ENCODE results near the gene CTTNBP2. TPM values are rescaled to one million over a fixed set of nuclear protein-coding genes. Genes with fewer than 3 reads are reported as not detected.

CTTNBP2 gene
- total RNA-seq (under 1 TPM in 3 of 5 donors, not detected in 2; 0.06 to 0.61 (median 0.16) TPM), total RNA-seq (0 to 0.51 (median 0.04) reads per million in 29 experiments)
- not detected for total RNA-seq (2013)

GRCh38 chr7:117873310-117874190 lies at the start of gene CTTNBP2:
CTTNBP2 (minus strand) TSS chr7:117873441; CDS start chr7:117873415, 26 bp downstream.
- ChIA-PET POLR2A (no interaction called here), CTCF (no interaction called here)
- H3K27ac ChIP-seq (ENCODE audit: low read length), result no peak within 1 kb of the TSS
- peaks cover 36 to 51% of the 10 kb centered on the region in 2 donors for H3K27me3 Mint-ChIP-seq
- H3K9me3 ChIP-seq, result no peaks in the 10 kb centered on the region
- 3% methylated on average over 85 of the region's 87 CpGs for WGBS (ENCODE audit: insufficient coverage)
- H3K4me3 ChIP-seq (ENCODE audit: control insufficient read depth in 1 of 2, extremely low read depth in 1 of 2, low read length in 1 of 2), result peak within 1 kb of the TSS in 1 of 2 donors; percentile 26
- H3K4me1 ChIP-seq (ENCODE audit: control insufficient read depth in 1 of 2, extremely low read depth in 1 of 2, insufficient read depth in 2 of 2, low read length in 2 of 2), result peaks cover 0 to 6% of the 10 kb centered on the region in 2 experiments
- no peaks in the 10 kb centered on the region for H3K9me3 Mint-ChIP-seq
- H3K27ac Mint-ChIP-seq, result no peak within 1 kb of the TSS
- peak in 1 of 4 experiments; percentile 31 for ATAC-seq (replicated peaks in 1 of 4)
- peak within 1 kb of the TSS; percentile 18 to 63 (median 28) for H3K4me3 Mint-ChIP-seq
- no peak for DNase-seq
- peaks cover 0 to 10% (median 7%) of the 10 kb centered on the region in 3 donors for H3K4me1 Mint-ChIP-seq
- H3K36me3 ChIP-seq (ENCODE audit: control insufficient read depth in 2 of 2, extremely low read depth in 1 of 2, insufficient read depth in 1 of 2, low read length in 1 of 2), result no peaks in the 10 kb centered on the region
- peaks cover 12 to 15% of the 10 kb centered on the region in 2 experiments for H3K27me3 ChIP-seq (replicated peaks in 1 of 2; ENCODE audit: control insufficient read depth in 2 of 2, extremely low read depth in 1 of 2, insufficient read depth in 2 of 2, low read length in 1 of 2)
- no peaks in the 10 kb centered on the region for H3K36me3 Mint-ChIP-seq

DNA sequence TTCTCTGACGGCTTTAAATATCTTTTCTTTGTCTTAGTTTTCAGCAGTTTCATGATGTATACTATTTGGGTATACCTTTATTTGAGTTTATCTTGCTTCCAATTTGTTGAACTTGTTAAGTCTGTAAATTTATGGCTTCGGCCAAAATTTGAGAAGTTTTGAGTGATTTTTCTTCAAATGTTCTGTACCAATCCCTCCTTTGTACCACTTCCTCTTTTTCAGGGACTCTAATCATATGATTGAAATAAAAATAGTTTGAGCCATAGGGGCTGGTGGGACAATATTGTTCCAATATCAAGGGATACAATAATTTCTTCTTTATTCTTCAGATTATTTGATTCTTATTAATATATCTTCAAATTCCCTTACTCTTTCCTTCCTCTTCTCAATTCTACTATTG lies 43.1 kb upstream of the CTTNBP2 start:
- Histone ChIP-seq H3K4me3 (ENCODE audit: control insufficient read depth in 1 of 2, extremely low read depth in 1 of 2, low read length in 1 of 2) (no peak overlapping the region), H3K27me3 (replicated peaks in 1 of 2; ENCODE audit: control insufficient read depth in 2 of 2, extremely low read depth in 1 of 2, insufficient read depth in 2 of 2, low read length in 1 of 2) (no peaks in the 10 kb centered on the region), H3K36me3 (ENCODE audit: control insufficient read depth in 2 of 2, extremely low read depth in 1 of 2, insufficient read depth in 1 of 2, low read length in 1 of 2) (no peaks in the 10 kb centered on the region), H3K27ac (ENCODE audit: low read length) (no peak overlapping the region), H3K4me1 (ENCODE audit: control insufficient read depth in 1 of 2, extremely low read depth in 1 of 2, insufficient read depth in 2 of 2, low read length in 2 of 2) (no peaks in the 10 kb centered on the region), H3K9me3 (no peaks in the 10 kb centered on the region)
- Mint-ChIP-seq H3K27me3 (no peaks in the 10 kb centered on the region), H3K4me3 (no peak overlapping the region), H3K9me3 (peaks cover 0 to 24% (median 8%) of the 10 kb centered on the region in 3 donors), H3K27ac (no peak overlapping the region), H3K4me1 (no peaks in the 10 kb centered on the region), H3K36me3 (no peaks in the 10 kb centered on the region)
- ChIA-PET POLR2A (no interaction called here), CTCF (no interaction called here)
- no CpG with 5 or more reads among the region's 2 CpGs for WGBS (ENCODE audit: insufficient coverage)
- DNase-seq (no peak), ATAC-seq (replicated peaks in 1 of 4) (no peak)

GRCh38 chr7:117912421-117912820 lies 39.2 kb upstream of the CTTNBP2 start:
- ATAC-seq (replicated peaks in 1 of 4) (no peak), DNase-seq (no peak)
- Mint-ChIP-seq H3K27ac (no peak overlapping the region), H3K4me1 (no peaks in the 10 kb centered on the region), H3K36me3 (no peaks in the 10 kb centered on the region), H3K27me3 (no peaks in the 10 kb centered on the region), H3K4me3 (no peak overlapping the region), H3K9me3 (peaks cover 0 to 15% (median 8%) of the 10 kb centered on the region in 3 donors)
- ChIA-PET POLR2A (no interaction called here), CTCF (interaction anchor here in 1 of 2 donors (0.6 kb wide), 1 partner anchor 389 kb away, joined by 3 read pairs; no protein-coding TSS in a partner anchor)
- WGBS (ENCODE audit: insufficient coverage), result 14% methylated on average over 1 of the region's 2 CpGs
- Histone ChIP-seq H3K4me1 (ENCODE audit: control insufficient read depth in 1 of 2, extremely low read depth in 1 of 2, insufficient read depth in 2 of 2, low read length in 2 of 2) (no peaks in the 10 kb centered on the region), H3K9me3 (no peaks in the 10 kb centered on the region), H3K36me3 (ENCODE audit: control insufficient read depth in 2 of 2, extremely low read depth in 1 of 2, insufficient read depth in 1 of 2, low read length in 1 of 2) (no peaks in the 10 kb centered on the region), H3K27me3 (replicated peaks in 1 of 2; ENCODE audit: control insufficient read depth in 2 of 2, extremely low read depth in 1 of 2, insufficient read depth in 2 of 2, low read length in 1 of 2) (no peaks in the 10 kb centered on the region), H3K27ac (ENCODE audit: low read length) (no peak overlapping the region), H3K4me3 (ENCODE audit: control insufficient read depth in 1 of 2, extremely low read depth in 1 of 2, low read length in 1 of 2) (no peak overlapping the region)

- CTCF ChIA-PET, result interaction anchor here in 1 of 2 donors (0.6 kb wide), 1 partner anchor 102 kb away, joined by 3 read pairs; no protein-coding TSS in a partner anchor
- no peak for DNase-seq
- H3K27ac ChIP-seq (ENCODE audit: low read length), result no peak overlapping the region
- Mint-ChIP-seq H3K36me3 (no peaks in the 10 kb centered on the region), H3K4me3 (no peak overlapping the region), H3K27ac (no peak overlapping the region), H3K4me1 (no peaks in the 10 kb centered on the region), H3K9me3 (no peaks in the 10 kb centered on the region), H3K27me3 (no peaks in the 10 kb centered on the region)
- no peak for ATAC-seq (replicated peaks in 1 of 4)
- no peaks in the 10 kb centered on the region for H3K27me3 ChIP-seq (replicated peaks in 1 of 2; ENCODE audit: control insufficient read depth in 2 of 2, extremely low read depth in 1 of 2, insufficient read depth in 2 of 2, low read length in 1 of 2)
- H3K4me1 ChIP-seq (ENCODE audit: control insufficient read depth in 1 of 2, extremely low read depth in 1 of 2, insufficient read depth in 2 of 2, low read length in 2 of 2), result no peaks in the 10 kb centered on the region
- no peak overlapping the region for H3K4me3 ChIP-seq (ENCODE audit: control insufficient read depth in 1 of 2, extremely low read depth in 1 of 2, low read length in 1 of 2)
- no peaks in the 10 kb centered on the region for H3K9me3 ChIP-seq
- H3K36me3 ChIP-seq (ENCODE audit: control insufficient read depth in 2 of 2, extremely low read depth in 1 of 2, insufficient read depth in 1 of 2, low read length in 1 of 2), result no peaks in the 10 kb centered on the region
- POLR2A ChIA-PET, result no interaction called here
- WGBS (ENCODE audit: insufficient coverage), result no CpG with 5 or more reads among the region's 3 CpGs
These were observed 35.0 kb upstream of the CTTNBP2 start for GRCh38 chr7:117908031-117908795.

DNA sequence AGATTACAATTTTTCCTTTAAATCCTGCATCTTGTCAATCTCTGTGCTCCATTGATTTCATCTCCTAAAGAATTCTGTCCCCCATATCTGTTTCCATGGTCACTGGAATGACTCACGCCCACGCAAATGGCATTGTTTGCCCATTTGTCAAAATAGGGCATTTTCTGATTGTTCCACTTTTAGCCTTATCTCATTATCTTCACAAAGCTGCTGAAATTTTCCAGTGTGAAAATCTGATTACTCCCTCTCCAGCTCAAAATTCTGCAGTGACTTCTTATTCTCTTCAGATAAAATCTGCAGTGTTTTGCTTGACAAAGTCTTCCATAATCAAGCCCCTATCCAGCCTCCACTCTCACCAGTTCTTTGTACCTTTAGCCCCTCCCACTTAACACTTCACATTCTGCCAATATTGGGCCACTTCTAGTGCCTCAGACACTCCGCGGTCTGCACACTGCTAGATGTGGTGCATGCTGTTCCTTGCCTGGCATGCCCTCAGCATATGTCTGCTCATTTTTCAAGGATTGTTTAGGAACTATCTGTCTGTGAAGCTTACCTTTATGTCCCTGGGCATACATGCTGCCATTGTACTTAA lies 33.9 kb upstream of the CTTNBP2 start:
- WGBS (ENCODE audit: insufficient coverage), result 96% methylated on average over 2 of the region's 4 CpGs
- H3K27me3 ChIP-seq (replicated peaks in 1 of 2; ENCODE audit: control insufficient read depth in 2 of 2, extremely low read depth in 1 of 2, insufficient read depth in 2 of 2, low read length in 1 of 2), result no peaks in the 10 kb centered on the region
- no peak overlapping the region for H3K27ac ChIP-seq (ENCODE audit: low read length)
- H3K27me3 Mint-ChIP-seq, result no peaks in the 10 kb centered on the region
- H3K4me1 Mint-ChIP-seq, result no peaks in the 10 kb centered on the region
- H3K9me3 Mint-ChIP-seq, result no peaks in the 10 kb centered on the region
- DNase-seq (no peak), ATAC-seq (replicated peaks in 1 of 4) (no peak)
- no peak overlapping the region for H3K27ac Mint-ChIP-seq
- H3K36me3 ChIP-seq (ENCODE audit: control insufficient read depth in 2 of 2, extremely low read depth in 1 of 2, insufficient read depth in 1 of 2, low read length in 1 of 2), result no peaks in the 10 kb centered on the region
- no peak overlapping the region for H3K4me3 Mint-ChIP-seq
- H3K4me3 ChIP-seq (ENCODE audit: control insufficient read depth in 1 of 2, extremely low read depth in 1 of 2, low read length in 1 of 2), result no peak overlapping the region
- POLR2A ChIA-PET, result no interaction called here
- H3K36me3 Mint-ChIP-seq, result no peaks in the 10 kb centered on the region
- H3K4me1 ChIP-seq (ENCODE audit: control insufficient read depth in 1 of 2, extremely low read depth in 1 of 2, insufficient read depth in 2 of 2, low read length in 2 of 2), result no peaks in the 10 kb centered on the region
- no peaks in the 10 kb centered on the region for H3K9me3 ChIP-seq
- CTCF ChIA-PET, result no interaction called here

GRCh38 chr7:117902314-117902889 lies 29.2 kb upstream of the CTTNBP2 start:
- H3K4me3 ChIP-seq (ENCODE audit: control insufficient read depth in 1 of 2, extremely low read depth in 1 of 2, low read length in 1 of 2), result no peak overlapping the region
- Mint-ChIP-seq H3K27ac (no peak overlapping the region), H3K4me1 (no peaks in the 10 kb centered on the region), H3K4me3 (no peak overlapping the region), H3K27me3 (no peaks in the 10 kb centered on the region), H3K9me3 (peaks cover 0 to 3% (median 0%) of the 10 kb centered on the region in 3 donors), H3K36me3 (no peaks in the 10 kb centered on the region)
- no peak overlapping the region for H3K27ac ChIP-seq (ENCODE audit: low read length)
- WGBS (ENCODE audit: insufficient coverage), result no CpG with 5 or more reads among the region's 5 CpGs
- DNase-seq, result no peak
- no peak for ATAC-seq (replicated peaks in 1 of 4)
- CTCF ChIA-PET, result no interaction called here
- H3K27me3 ChIP-seq (replicated peaks in 1 of 2; ENCODE audit: control insufficient read depth in 2 of 2, extremely low read depth in 1 of 2, insufficient read depth in 2 of 2, low read length in 1 of 2), result no peaks in the 10 kb centered on the region
- no peaks in the 10 kb centered on the region for H3K36me3 ChIP-seq (ENCODE audit: control insufficient read depth in 2 of 2, extremely low read depth in 1 of 2, insufficient read depth in 1 of 2, low read length in 1 of 2)
- H3K9me3 ChIP-seq, result no peaks in the 10 kb centered on the region
- POLR2A ChIA-PET, result interaction anchor here in 1 of 2 donors (0.5 to 0.6 kb wide), 2 partner anchors 59 to 607 kb away, joined by 3 to 5 read pairs; no protein-coding TSS in a partner anchor
- no peaks in the 10 kb centered on the region for H3K4me1 ChIP-seq (ENCODE audit: control insufficient read depth in 1 of 2, extremely low read depth in 1 of 2, insufficient read depth in 2 of 2, low read length in 2 of 2)

All from T-cell (primary cell).